Measurements from ENCODE around the gene MASP1.

MASP1 gene

DNA sequence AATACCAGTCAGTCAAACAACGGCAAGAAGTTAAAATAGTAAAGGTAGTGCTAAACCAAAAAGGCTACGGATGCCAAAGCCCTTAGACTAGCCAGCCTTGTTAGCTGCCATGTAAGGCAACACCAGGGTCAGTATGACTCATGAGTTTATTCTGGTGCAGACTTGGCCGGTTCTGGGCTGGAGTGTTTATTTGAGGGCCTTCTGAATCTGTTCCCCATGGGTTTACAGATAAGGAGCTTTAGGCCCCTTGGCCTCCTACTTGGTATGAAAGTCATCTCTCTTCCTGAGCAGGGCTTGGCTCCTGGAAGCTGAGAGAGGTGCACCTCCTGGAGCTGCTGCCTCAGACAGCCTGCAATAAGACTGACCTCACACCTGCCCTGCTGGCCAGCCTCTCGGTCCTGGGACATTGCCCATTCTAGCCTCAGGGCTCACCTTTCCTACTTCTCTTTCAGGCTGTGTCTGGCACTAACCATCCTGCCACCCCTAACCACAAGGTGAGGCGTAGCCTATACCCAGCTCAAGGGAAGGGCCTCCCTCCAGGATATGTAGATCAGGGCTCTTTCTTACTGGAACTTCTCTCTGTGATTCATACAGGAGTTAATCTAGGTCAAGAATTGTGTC is 104.6 kb downstream of the MASP1 start:
- H3F3A ChIP-seq (ENCODE audit: insufficient read depth, low read length): no peaks in the 10 kb centered on the region
- no peaks in the 10 kb centered on the region for H3K36me3 ChIP-seq (ENCODE audit: insufficient read depth, low read length)
- no peak overlapping the region for H3K4me3 ChIP-seq (ENCODE audit: low read depth, low read length, poor library complexity, severe bottlenecking)
- H3K27ac ChIP-seq (ENCODE audit: low read depth, low read length, poor library complexity, severe bottlenecking): no peak overlapping the region
- H3K9ac ChIP-seq (ENCODE audit: low read length): no peak overlapping the region
- peaks cover 36% of the 10 kb centered on the region for H3K4me1 ChIP-seq (ENCODE audit: insufficient read depth, low read length, severe bottlenecking)
- no peak for TF ChIP-seq EZH2 (IDR thresholded peaks at IDR 0.05; ENCODE audit: borderline replicate concordance, low read length)
- TF ChIP-seq, protein P1, sequence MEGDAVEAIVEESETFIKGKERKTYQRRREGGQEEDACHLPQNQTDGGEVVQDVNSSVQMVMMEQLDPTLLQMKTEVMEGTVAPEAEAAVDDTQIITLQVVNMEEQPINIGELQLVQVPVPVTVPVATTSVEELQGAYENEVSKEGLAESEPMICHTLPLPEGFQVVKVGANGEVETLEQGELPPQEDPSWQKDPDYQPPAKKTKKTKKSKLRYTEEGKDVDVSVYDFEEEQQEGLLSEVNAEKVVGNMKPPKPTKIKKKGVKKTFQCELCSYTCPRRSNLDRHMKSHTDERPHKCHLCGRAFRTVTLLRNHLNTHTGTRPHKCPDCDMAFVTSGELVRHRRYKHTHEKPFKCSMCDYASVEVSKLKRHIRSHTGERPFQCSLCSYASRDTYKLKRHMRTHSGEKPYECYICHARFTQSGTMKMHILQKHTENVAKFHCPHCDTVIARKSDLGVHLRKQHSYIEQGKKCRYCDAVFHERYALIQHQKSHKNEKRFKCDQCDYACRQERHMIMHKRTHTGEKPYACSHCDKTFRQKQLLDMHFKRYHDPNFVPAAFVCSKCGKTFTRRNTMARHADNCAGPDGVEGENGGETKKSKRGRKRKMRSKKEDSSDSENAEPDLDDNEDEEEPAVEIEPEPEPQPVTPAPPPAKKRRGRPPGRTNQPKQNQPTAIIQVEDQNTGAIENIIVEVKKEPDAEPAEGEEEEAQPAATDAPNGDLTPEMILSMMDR (IDR thresholded peaks at IDR 0.05; ENCODE audit: low read length): no peak
- no peaks in the 10 kb centered on the region for H3K79me2 ChIP-seq (ENCODE audit: insufficient read depth, low read length)
- no peaks in the 10 kb centered on the region for H4K20me1 ChIP-seq (ENCODE audit: insufficient read depth, low read length)
- H2AFZ ChIP-seq (ENCODE audit: low read length): no peak overlapping the region
- no peaks in the 10 kb centered on the region for H3K9me2 ChIP-seq (ENCODE audit: low read depth, low read length)
- H3K9me3 ChIP-seq (ENCODE audit: low read length): no peaks in the 10 kb centered on the region
- H3K27me3 ChIP-seq (ENCODE audit: insufficient read depth, low read length): peaks cover under 1% of the 10 kb centered on the region
- H3K4me2 ChIP-seq (ENCODE audit: low read length): no peak overlapping the region

DNA sequence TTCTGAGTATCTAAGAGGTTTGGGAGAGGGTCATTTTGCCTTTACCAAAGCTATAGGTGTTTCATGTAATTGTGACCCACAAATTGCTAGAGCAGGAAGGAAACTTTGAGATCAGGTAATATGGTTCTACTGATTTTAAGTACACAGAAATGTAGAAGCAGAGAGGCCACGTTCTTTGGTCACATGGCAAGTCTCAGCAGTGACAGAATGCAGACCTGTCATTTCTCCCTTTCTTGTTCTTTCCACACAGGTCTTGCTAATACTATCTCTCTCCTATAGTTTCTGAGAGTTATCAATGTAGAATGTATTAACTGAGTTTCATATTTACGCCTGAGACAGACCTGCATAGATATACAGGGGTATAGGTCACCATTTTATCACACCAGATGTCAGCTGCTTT is 105.2 kb downstream of the MASP1 start:
- Histone ChIP-seq H4K20me1 (ENCODE audit: insufficient read depth, low read length) (no peaks in the 10 kb centered on the region), H3K4me2 (ENCODE audit: low read length) (no peak overlapping the region), H3F3A (ENCODE audit: insufficient read depth, low read length) (no peaks in the 10 kb centered on the region), H2AFZ (ENCODE audit: low read length) (no peak overlapping the region), H3K27ac (ENCODE audit: low read depth, low read length, poor library complexity, severe bottlenecking) (no peak overlapping the region), H3K79me2 (ENCODE audit: insufficient read depth, low read length) (no peaks in the 10 kb centered on the region), H3K9me2 (ENCODE audit: low read depth, low read length) (no peaks in the 10 kb centered on the region), H3K4me3 (ENCODE audit: low read depth, low read length, poor library complexity, severe bottlenecking) (no peak overlapping the region), H3K4me1 (ENCODE audit: insufficient read depth, low read length, severe bottlenecking) (peaks cover 36% of the 10 kb centered on the region), H3K9me3 (ENCODE audit: low read length) (no peaks in the 10 kb centered on the region), H3K36me3 (ENCODE audit: insufficient read depth, low read length) (no peaks in the 10 kb centered on the region), H3K27me3 (ENCODE audit: insufficient read depth, low read length) (no peaks in the 10 kb centered on the region; the same call in 1 of the 2 replicates), H3K9ac (ENCODE audit: low read length) (no peak overlapping the region)
- TF ChIP-seq, protein P1 (IDR thresholded peaks at IDR 0.05; ENCODE audit: low read length): no peak
- no peak for TF ChIP-seq EZH2 (IDR thresholded peaks at IDR 0.05; ENCODE audit: borderline replicate concordance, low read length)

DNA sequence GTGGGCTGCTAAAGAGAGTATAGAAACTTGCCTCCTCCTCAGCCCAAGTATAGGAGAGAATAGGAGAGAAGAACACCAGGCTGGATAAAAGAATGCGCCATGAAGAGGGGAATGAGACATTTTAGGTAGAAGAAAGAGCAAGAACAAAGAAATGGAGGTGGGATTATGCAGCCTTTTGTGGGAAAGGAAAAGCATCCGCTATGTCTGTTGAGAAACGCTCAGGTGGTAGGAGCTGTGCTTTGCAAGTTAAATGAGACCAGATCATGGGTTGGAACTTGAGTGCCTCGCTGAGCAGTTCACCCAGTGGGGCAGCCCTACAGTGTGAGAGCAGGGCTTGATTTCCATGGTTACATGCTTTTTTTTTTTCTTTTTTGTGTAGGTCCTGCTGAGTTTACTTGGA is 105.8 kb downstream of the MASP1 start:
- H4K20me1 ChIP-seq (ENCODE audit: insufficient read depth, low read length): no peaks in the 10 kb centered on the region
- no peak overlapping the region for H2AFZ ChIP-seq (ENCODE audit: low read length)
- TF ChIP-seq, protein P1 (IDR thresholded peaks at IDR 0.05; ENCODE audit: low read length): no peak
- TF ChIP-seq EZH2 (IDR thresholded peaks at IDR 0.05; ENCODE audit: borderline replicate concordance, low read length): no peak
- no peak overlapping the region for H3K4me2 ChIP-seq (ENCODE audit: low read length)
- peaks cover 36% of the 10 kb centered on the region for H3K4me1 ChIP-seq (ENCODE audit: insufficient read depth, low read length, severe bottlenecking)
- H3F3A ChIP-seq (ENCODE audit: insufficient read depth, low read length): no peaks in the 10 kb centered on the region
- H3K9me2 ChIP-seq (ENCODE audit: low read depth, low read length): no peaks in the 10 kb centered on the region
- no peak overlapping the region for H3K9ac ChIP-seq (ENCODE audit: low read length)
- H3K27ac ChIP-seq (ENCODE audit: low read depth, low read length, poor library complexity, severe bottlenecking): no peak overlapping the region
- H3K4me3 ChIP-seq (ENCODE audit: low read depth, low read length, poor library complexity, severe bottlenecking): no peak overlapping the region
- H3K79me2 ChIP-seq (ENCODE audit: insufficient read depth, low read length): no peaks in the 10 kb centered on the region
- no peaks in the 10 kb centered on the region; the same call in 1 of the 2 replicates for H3K27me3 ChIP-seq (ENCODE audit: insufficient read depth, low read length)
- no peaks in the 10 kb centered on the region for H3K36me3 ChIP-seq (ENCODE audit: insufficient read depth, low read length)
- H3K9me3 ChIP-seq (ENCODE audit: low read length): no peaks in the 10 kb centered on the region
